ENCODE measurements around the gene PSMA5.
A peak's percentile ranks its signal among the peaks of the same experiment; 100 is the strongest.
"Not testable (repeated sequence)": the region's sequence is repeated elsewhere in the genome, so short reads cannot be mapped to it uniquely, and the experiment has no call there.

The PSMA5 gene

DNA sequence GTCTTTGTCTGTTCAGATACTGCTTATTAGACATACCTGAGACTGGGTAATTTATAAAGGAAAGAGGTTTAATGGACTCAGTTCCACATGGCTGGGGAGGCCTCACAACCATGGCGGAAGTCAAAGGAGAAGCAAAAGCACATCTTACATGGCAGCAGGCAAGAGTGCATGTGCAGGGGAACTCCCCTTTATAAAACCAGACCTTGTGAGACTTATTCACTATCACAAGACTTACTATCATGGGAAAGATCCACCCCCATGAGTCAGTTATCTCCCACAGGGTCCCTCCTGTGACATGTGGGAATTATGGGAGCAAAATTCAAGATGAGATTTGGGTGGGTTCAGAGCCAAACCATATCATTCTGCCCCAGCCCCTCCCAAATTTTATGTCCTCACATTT is 7.1 kb upstream of the PSMA5 start:
- no peak for DNase-seq (ENCODE audit: low read depth in 3 of 3, low spot score in 1 of 3)

DNA sequence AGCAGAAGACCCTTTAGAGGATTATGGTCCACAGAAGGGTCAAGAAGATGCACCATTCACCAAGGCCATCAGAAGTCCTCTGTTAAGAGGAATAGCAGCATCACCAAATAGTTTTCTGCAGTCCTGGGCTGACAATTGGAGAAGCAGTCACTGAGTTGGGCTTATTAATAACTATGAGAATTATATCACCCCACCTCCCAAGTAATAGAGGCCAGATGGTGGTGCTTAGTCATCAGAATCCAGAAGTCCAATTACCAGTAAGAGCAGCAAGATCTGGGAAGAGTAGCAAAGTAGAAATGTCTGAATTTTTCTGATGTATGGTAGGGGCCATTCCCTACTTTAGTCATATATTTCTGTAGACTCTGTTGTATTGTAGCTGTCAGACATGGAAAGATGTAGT is 6.1 kb upstream of the PSMA5 start:
- no peak for DNase-seq (ENCODE audit: low read depth in 3 of 3, low spot score in 1 of 3)

DNA sequence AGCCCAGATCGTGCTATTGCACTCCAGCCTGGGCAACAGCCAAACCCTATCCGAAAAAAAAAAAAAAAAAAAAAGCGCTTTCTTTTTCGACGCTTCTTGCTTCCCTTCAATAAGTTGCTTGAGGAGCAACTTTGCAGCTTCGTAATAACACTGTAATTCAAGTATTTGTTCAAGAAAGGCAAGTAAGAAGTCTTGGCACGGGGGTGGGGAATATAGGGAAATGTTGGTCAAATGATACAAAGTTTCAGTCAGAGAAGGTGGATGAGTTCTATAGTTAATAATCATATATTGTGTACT is 871 bp upstream of the PSMA5 start:
- no peak for DNase-seq (ENCODE audit: low read depth in 3 of 3, low spot score in 1 of 3)

DNA sequence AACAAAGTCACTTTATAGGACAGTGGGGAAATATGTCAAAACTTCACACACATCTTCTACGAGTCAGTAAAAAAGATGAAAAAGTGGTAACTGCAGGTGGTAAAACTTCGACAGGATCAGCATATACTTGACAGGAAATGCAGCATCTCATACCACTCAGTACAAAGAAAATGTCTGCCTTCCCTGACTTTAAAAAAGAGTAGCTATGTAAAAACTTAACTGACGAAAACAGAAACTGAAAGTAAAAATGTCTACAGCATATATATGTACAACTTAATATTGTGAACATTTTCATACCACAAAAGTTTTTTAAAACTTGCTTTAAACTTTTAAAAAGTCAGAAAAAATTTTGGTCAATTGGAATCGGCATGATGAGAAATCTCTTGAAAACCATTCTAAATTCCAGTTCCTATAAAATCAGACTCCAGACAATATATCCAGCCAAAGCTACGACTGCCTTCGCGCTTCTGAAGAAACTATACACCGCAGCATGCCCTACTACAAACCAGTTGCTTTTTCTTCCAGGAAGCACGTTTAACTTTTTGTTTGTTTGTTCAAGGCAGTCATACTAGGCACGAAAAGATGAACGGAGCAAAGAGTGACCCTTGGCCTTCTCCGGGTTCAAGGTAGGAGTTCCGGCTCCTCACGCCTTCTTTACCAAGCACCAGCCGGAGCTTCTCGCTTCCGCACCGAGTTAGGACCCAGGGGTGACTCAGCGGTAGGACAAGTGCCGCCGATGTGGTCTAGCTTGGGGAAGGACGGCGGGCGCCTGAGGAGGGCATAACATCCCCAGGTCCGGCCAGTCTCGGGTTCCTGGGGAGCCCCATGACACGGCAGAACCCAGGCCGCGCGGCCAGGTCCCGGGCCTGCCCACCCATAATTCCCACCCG is 612 bp downstream of the PSMA5 start:
- DNase-seq (ENCODE audit: low read depth in 3 of 3, low spot score in 1 of 3), result peak in 2 of 3 donors; percentile 8 to 18

GRCh38 chr1:109423498-109423897 is 2.8 kb downstream of the PSMA5 start:
- DNase-seq (ENCODE audit: low read depth in 3 of 3, low spot score in 1 of 3), result no peak

DNA sequence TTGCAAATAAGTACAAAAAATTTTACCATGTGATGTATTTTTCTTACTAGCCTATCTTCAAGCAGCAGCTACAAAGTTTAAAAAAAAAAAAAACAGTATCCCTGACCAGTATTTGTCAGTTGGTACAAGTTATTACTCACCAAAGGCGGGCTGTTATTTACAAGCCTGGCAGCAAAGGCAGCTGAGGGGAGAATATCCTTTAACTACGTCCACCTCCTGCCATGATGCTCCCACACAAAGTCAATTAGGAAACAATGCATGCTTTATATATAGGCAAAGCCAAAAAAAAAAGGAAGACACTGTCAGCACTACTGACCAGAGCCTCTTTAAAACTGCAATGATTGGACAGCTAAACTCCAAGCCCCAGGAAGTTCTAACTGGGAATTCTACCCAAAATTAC is 13.7 kb downstream of the PSMA5 start:
- DNase-seq (ENCODE audit: low read depth in 3 of 3, low spot score in 1 of 3), result no peak

- DNase-seq (ENCODE audit: low read depth in 3 of 3, low spot score in 1 of 3), result no peak
Observed at GRCh38 chr1:109404838-109405237, 21.4 kb downstream of the PSMA5 start.

- DNase-seq (ENCODE audit: low read depth in 3 of 3, low spot score in 1 of 3), result no peak
Observed at GRCh38 chr1:109402025-109402424, 24.2 kb downstream of the PSMA5 start.

DNA sequence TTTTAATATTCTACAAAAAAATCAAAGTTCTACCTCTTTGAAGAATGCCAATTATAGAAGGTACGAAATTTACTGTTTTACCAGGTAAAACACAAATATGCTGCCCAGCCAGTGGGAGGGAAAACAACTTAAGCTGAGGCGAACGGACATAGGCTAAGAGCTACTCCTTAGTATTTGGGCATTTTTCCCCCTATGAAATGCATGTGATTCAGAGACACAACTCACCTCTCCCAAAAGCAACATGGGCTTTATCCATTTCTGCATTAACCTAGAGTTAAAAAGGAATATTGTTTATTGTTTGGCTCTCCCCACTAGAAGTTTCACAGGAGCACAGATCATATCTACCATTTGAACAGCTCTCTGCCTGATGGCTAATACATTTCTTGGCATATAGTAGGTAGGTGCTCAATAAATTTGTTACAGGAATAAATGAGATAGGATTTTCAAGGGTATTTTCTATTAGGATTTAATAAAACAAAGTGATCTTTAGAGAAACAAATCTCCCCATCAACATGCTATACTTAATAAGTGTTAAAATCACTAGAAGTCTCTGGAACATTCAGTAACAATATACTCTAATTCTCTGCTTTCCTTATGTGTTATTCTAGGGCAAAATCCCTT is 26.1 kb downstream of the PSMA5 start:
- no peak for DNase-seq (ENCODE audit: low read depth in 3 of 3, low spot score in 1 of 3)

GRCh38 chr1:109399326-109399957 is 26.8 kb downstream of the PSMA5 start:
- no peak for DNase-seq (ENCODE audit: low read depth in 3 of 3, low spot score in 1 of 3)

DNA sequence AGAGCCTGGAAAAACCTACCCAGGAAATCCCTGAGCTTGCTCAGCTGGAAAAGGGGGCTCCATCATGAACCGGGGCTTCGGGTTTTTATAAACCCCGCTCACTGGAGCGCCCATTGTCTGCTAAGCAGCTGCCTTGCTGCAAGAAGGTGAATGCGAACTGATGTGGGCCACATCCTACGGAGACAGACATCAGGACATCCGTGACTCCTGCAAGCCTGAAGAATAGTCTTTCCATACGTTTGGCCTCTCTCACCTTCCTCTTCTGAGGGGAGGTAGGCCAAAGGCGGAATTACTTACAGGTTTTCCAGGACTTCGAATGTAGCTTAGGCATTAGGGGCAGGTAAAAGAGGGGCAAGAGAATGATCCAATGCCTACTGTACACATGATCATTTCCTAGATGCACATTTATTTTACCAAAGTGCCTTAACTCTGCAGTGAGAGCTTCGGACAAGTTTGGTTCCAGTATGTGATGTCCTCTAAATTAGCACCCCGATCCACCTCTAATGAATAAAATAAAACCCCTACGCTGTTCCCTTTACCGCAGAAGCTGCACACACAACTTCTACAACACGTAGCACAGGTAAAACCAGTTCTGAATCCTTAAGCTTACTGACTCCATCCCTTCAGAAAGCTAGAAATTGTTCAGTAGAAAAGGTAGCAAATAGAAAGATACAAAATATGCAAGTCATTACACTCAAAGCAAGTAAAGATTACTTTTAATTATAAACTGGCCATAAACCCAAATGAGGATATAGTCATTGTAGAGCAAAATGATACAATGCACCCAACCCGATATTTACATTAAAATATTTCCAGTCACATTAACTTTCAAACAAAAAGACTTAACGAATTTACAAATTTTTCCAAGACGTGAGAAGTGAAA is 27.7 kb downstream of the PSMA5 start:
- DNase-seq (ENCODE audit: low read depth in 3 of 3, low spot score in 1 of 3), result no peak

DNA sequence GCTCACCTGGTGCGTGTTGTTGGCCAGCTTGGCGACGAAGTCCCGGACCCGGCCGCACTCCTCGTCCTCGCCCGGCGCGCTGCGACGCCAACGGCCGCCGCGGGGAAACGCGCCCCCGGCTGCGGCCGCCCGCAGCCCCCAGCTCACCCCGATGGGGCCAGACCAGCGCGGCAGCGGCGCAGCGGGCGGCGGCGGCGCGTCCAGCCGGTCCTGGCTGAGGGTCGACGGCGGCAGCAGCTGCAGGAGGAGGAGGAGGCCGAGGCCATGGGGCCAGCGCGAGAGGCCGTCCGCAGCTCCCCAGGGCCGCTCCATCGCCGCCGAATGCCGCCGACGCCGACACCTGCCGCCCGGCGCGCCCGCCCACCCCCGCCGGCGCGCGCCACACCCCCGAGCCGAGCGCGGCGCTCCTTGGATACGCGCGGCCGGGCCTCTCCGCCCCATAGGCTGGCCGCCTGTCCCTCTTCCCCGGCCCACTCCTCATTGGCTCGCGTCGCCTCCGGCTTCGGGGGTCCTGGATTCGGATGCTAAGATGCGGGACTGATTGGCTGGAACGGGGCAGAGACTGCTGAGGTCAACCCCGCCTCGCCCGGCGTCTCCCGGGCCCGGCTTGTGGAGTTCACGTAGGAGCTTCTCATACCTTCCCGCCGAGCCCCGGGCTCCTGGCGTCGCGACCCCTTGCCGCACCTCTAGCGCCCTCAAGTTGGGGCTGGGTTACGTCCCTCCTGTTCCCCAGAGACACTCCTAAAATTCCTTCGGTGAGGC is 28.5 kb downstream of the PSMA5 start, which contains the start of gene SORT1:
Gene SORT1, minus strand, starts transcription at position 338 of the 762 bp plus-strand sequence. Its CDS starts 26 bp downstream, at position 312.
- DNase-seq (ENCODE audit: low read depth in 3 of 3, low spot score in 1 of 3), result peak in 2 of 3 donors; percentile 4 to 38

DNA sequence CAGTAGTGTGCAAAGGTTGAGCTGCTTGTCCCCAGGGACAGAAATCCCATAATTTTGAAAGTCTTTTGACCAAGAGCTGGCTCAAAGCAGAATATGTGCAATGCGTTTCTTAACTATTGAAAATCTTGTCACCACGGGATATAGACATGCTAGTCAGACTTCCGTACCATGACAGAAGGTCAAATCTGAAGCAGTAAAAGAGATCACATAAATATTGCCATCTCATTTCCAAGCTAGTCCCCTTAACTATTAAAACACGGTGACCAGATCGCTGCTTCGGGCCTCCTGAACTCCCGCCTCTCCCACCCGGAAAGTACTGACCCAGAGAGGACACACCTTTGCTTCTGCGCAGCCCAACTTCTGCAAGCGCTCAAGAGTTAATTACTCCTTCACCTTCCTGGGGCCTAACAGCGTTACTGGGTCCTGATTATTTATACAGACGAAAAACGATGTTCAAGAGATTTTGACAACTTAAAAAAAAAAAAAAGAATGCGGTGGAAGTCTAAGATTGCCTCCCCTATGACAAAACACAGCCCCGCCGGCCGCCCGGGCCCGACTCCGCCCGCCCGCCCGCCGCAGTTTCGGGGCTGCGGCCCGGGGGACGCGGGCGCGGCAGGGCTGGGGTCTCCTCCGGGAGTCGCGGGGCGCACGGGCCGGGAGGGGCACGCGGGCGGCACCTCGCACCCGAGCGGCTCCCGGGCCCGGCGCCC is 29.2 kb downstream of the PSMA5 start:
- DNase-seq (ENCODE audit: low read depth in 3 of 3, low spot score in 1 of 3), result no peak

DNA sequence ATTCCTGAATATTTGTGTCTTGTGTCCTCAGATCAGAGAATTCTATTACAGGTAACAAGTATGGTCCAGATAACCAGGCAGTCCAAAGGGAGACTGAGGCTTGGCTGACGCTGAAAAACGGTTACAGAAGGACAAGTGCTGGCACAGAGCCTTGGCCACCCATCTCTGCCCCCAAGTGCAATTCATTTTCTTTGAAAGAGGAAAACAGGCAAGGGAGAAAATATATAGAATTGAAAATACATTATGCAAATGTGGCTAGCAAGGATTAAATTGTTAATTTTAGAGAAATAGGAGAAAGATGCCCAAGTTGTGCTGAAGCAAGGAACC is 29.8 kb downstream of the PSMA5 start:
- no peak for DNase-seq (ENCODE audit: low read depth in 3 of 3, low spot score in 1 of 3)

GRCh38 chr1:109395602-109396512 is 30.4 kb downstream of the PSMA5 start:
- no peak for DNase-seq (ENCODE audit: low read depth in 3 of 3, low spot score in 1 of 3)

DNA sequence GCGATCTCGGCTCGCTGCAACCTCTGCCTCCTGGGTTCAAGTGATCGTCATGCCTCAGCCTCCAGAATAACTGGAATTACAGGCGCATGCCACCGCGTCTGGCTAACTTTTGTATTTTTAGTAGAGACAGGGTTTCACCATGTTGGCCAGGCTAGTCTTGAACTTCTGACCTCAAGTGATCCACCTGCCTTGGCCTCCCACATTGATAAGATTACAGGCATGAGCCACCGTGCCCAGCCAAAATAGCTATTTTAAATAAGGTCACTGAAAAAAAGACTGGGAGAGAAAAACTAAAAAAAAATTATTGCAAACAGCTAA is 31.0 kb downstream of the PSMA5 start:
- DNase-seq (ENCODE audit: low read depth in 3 of 3, low spot score in 1 of 3), result not testable (repeated sequence)

DNA sequence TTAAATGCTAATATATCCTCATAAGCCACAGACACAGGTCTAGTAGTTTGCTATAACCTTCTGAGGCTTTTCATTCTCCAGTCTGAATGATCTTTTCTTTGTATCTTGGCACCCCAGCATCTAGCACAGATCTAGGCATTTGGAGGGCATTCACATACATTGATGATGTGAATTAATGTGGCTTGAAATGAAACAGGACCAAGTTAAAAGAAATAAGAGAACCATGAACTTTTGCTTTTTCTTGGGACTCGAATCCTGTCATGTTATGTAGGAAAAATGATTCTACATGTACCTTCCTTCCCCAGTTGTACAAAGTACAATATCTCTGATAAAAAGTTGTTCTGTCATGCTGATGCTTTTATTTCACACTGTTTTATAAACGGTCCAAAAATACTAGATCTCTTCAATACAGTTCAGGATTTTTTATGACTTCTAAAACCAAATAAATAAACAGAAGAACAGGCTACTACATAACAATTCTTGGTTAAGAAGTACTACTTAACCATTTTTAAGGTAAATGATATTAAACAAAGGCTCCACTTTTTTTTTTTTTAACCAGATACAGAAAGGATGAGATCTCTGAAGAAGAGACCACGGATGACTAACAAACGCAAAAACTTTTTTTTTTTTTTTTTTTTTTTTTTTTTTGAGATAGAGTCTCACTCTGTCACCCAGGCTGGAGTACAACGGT is 31.5 kb downstream of the PSMA5 start:
- DNase-seq (ENCODE audit: low read depth in 3 of 3, low spot score in 1 of 3), result no peak

DNA sequence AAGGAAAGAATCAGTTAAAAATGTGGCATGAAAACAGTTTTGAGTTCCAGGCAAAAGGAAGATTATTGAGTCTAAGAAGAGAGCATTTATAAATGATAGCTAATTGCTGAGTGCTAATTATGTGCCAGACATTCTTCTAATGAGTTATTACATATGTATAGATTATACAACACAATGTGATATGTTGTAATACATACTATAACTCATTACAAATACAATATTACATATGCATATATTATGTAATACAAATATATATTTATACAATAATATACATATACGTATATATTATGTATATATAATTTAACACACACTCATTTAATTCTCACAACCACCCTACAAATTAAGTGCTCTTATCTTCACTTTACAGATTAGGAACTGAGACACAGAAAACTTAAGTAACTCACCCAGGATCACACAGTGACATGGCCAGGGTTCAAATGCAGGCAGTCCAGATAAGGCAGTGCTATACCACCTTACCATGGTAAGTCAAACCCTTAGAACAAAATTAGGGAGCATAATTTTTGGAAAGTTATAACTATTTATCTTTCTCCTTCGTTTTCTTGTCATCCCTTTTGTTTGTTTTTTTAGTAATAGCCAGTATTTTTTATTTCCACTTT is 32.5 kb downstream of the PSMA5 start:
- DNase-seq (ENCODE audit: low read depth in 3 of 3, low spot score in 1 of 3), result no peak

All from stimulated activated CD4-positive, alpha-beta T cell treated with anti-CD3 and anti-CD28 coated beads, TNF-alpha, amount 100 ng/mL, for 1 hour (primary cell).